ENCODE data around the gene MRPL44. TPM values are rescaled to one million over a fixed set of nuclear protein-coding genes. Genes with fewer than 3 reads are reported as not detected.

MRPL44 gene
- polyA plus RNA-seq, 3 donors, result 7.5 to 28.4 (median 25.7) TPM

DNA sequence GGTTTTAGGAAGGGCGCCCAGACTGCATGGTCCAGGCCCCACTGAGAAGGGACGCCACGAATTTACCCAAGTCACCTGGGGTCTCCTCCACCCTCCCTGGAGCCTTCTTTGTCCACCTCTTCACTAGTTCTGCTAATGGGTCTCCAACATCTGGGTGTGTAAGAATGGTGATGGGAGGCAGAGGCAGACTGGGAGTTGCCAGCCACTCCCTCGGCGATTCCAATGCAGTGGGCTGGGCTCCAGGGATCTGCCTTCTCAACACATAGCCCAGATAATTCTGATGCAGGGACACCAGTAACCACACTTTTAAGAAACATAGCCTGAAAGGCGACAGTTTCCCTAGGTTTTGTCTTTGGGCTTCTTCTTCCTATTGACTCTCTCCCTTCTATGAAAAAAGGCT, 39.1 kb downstream of the MRPL44 start:
- Histone ChIP-seq H2AFZ (ENCODE audit: insufficient read depth, low read depth, low read length, poor library complexity, severe bottlenecking) (no peak overlapping the region), H3K27ac (ENCODE audit: low read depth in 1 of 2, low read length in 2 of 2) (no peak overlapping the region), H3K36me3 (replicated peaks in 1 of 2; ENCODE audit: control insufficient read depth in 1 of 2, insufficient read depth in 2 of 2, low read length in 2 of 2) (no peaks in the 10 kb centered on the region), H4K20me1 (ENCODE audit: insufficient read depth, low read length) (no peaks in the 10 kb centered on the region), H3K4me3 (replicated peaks in 1 of 3; ENCODE audit: low read depth in 2 of 3, low read length in 3 of 3) (no peak overlapping the region), H3K9ac (ENCODE audit: insufficient read depth, low read length, poor library complexity, severe bottlenecking) (no peak overlapping the region), H3K4me2 (replicated peaks; ENCODE audit: extremely low read depth, low read length, poor library complexity, severe bottlenecking) (no peak overlapping the region), H3K27me3 (ENCODE audit: control insufficient read depth in 2 of 2, insufficient read depth in 2 of 2, low read length in 2 of 2) (no peaks in the 10 kb centered on the region), H3K9me3 (replicated peaks in 1 of 2; ENCODE audit: control insufficient read depth in 1 of 2, insufficient read depth in 1 of 2, low read length in 2 of 2) (no peaks in the 10 kb centered on the region), H3K79me2 (ENCODE audit: insufficient read depth, low read length) (no peaks in the 10 kb centered on the region), H3K4me1 (ENCODE audit: control insufficient read depth in 1 of 2, insufficient read depth in 2 of 2, low read length in 2 of 2) (no peaks in the 10 kb centered on the region)
- Mint-ChIP-seq H3K36me3 (no peaks in the 10 kb centered on the region), H3K4me3 (no peak overlapping the region), H3K27ac (no peak overlapping the region), H3K27me3 (ENCODE audit: low read depth in 3 of 3) (peaks cover 0 to 4% (median 0%) of the 10 kb centered on the region in 3 donors), H3K9me3 (peaks cover 0 to 3% (median 0%) of the 10 kb centered on the region in 7 donors), H3K4me1 (peaks cover 1% of the 10 kb centered on the region)
- no peak for DNase-seq
- intact Hi-C loops (cut with micrococcal nuclease), result loop anchor here in 1 of 2 donors (5.0 kb wide), 1 partner anchor 291 kb away; no protein-coding TSS in a partner anchor
- WGBS (ENCODE audit: insufficient coverage), result 97% methylated on average over 3 of the region's 6 CpGs
- no peak for TF ChIP-seq CTCF (IDR thresholded peaks at IDR 0.05)

DNA sequence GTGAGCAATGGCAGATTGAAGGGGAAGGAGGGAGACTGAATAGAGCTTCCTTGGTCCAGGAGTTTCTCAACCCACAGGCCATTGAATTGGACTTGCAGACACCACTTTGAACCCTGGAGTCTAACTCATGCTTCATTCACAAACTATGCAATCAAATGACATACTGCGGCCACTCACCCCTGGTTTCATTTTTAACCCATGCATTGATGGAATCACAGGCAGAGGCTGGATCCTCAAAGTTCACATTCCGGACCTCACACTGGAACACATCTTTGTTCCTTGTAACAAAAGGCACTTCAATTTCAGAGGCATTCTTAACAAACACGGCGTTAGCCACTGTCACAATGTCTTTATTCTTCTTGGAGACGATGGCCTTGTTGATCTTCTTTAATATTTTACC, 40.7 kb downstream of the MRPL44 start:
- Histone ChIP-seq H3K4me2 (replicated peaks; ENCODE audit: extremely low read depth, low read length, poor library complexity, severe bottlenecking) (no peak overlapping the region), H3K9me3 (replicated peaks in 1 of 2; ENCODE audit: control insufficient read depth in 1 of 2, insufficient read depth in 1 of 2, low read length in 2 of 2) (no peaks in the 10 kb centered on the region), H3K27ac (ENCODE audit: low read depth in 1 of 2, low read length in 2 of 2) (no peak overlapping the region), H3K36me3 (replicated peaks in 1 of 2; ENCODE audit: control insufficient read depth in 1 of 2, insufficient read depth in 2 of 2, low read length in 2 of 2) (no peaks in the 10 kb centered on the region), H3K4me1 (ENCODE audit: control insufficient read depth in 1 of 2, insufficient read depth in 2 of 2, low read length in 2 of 2) (no peaks in the 10 kb centered on the region), H3K79me2 (ENCODE audit: insufficient read depth, low read length) (no peaks in the 10 kb centered on the region), H3K9ac (ENCODE audit: insufficient read depth, low read length, poor library complexity, severe bottlenecking) (no peak overlapping the region), H4K20me1 (ENCODE audit: insufficient read depth, low read length) (no peaks in the 10 kb centered on the region), H3K27me3 (ENCODE audit: control insufficient read depth in 2 of 2, insufficient read depth in 2 of 2, low read length in 2 of 2) (no peaks in the 10 kb centered on the region), H3K4me3 (replicated peaks in 1 of 3; ENCODE audit: low read depth in 2 of 3, low read length in 3 of 3) (no peak overlapping the region), H2AFZ (ENCODE audit: insufficient read depth, low read depth, low read length, poor library complexity, severe bottlenecking) (no peak overlapping the region)
- intact Hi-C loops (cut with micrococcal nuclease), result loop anchor here in 1 of 2 donors (5.0 kb wide), 1 partner anchor 289 kb away; no protein-coding TSS in a partner anchor
- no peak for TF ChIP-seq CTCF (IDR thresholded peaks at IDR 0.05)
- Mint-ChIP-seq H3K27me3 (ENCODE audit: low read depth in 3 of 3) (peaks cover 0 to 4% (median 0%) of the 10 kb centered on the region in 3 donors), H3K36me3 (no peaks in the 10 kb centered on the region), H3K4me1 (peaks cover 1% of the 10 kb centered on the region), H3K4me3 (no peak overlapping the region), H3K27ac (no peak overlapping the region), H3K9me3 (peaks cover 0 to 3% (median 0%) of the 10 kb centered on the region in 7 donors)
- 100% methylated on average over 4 of the region's 5 CpGs for whole genome bisulfite sequencing (ENCODE audit: insufficient coverage)
- no peak for DNase-seq

All from CD14-positive monocyte (primary cell).